H9 (cell line): Measurements from ENCODE around the gene MGP. TPM values are rescaled to one million over a fixed set of nuclear protein-coding genes. Genes with fewer than 3 reads are reported as not detected.

Source experiments
- DNase-seq: peaks from one replicate; pipeline ENCODE4 v3.0.0-alpha.2; 2017
- H2AFZ ChIP-seq: one replicate; pipeline ENCODE4 v1.6.1; 2013; ENCODE audit warnings: mild to moderate bottlenecking, low read length, control low read depth, moderate library complexity
- H2AK5ac ChIP-seq: 2 replicates; pipeline ENCODE4 v1.6.1; 2013; ENCODE audit warnings: low read length, control low read depth, mixed read lengths; ENCODE audit not compliant: insufficient read length
- H2BK120ac ChIP-seq: one replicate; pipeline ENCODE4 v1.6.1; 2013; ENCODE audit warnings: low read depth, mild to moderate bottlenecking, low read length, control low read depth, inconsistent platforms; ENCODE audit not compliant: poor library complexity, severe bottlenecking
- H2BK12ac ChIP-seq: 2 replicates; pipeline ENCODE4 v1.6.1; 2013; ENCODE audit warnings: low read length, control low read depth, mixed read lengths, low read depth; ENCODE audit not compliant: insufficient read length
- H2BK15ac ChIP-seq: 2 replicates; pipeline ENCODE4 v1.6.1; 2013; ENCODE audit warnings: low read depth, low read length, control low read depth
- H2BK20ac ChIP-seq: one replicate; pipeline ENCODE4 v1.6.1; 2013; ENCODE audit warnings: low read depth, mild to moderate bottlenecking, low read length, control low read depth, inconsistent platforms; ENCODE audit not compliant: poor library complexity, severe bottlenecking
- H2BK5ac ChIP-seq: 2 replicates; pipeline ENCODE4 v1.6.1; 2013; ENCODE audit warnings: low read length, control low read depth, mixed read lengths; ENCODE audit not compliant: insufficient read length
- H3K14ac ChIP-seq: 2 replicates; pipeline ENCODE4 v1.6.1; 2013; ENCODE audit warnings: low read length, control low read depth; ENCODE audit not compliant: insufficient read depth
- H3K18ac ChIP-seq: 2 replicates; pipeline ENCODE4 v1.6.1; 2013; ENCODE audit warnings: low read depth, mild to moderate bottlenecking, mixed read lengths, low read length, control low read depth; ENCODE audit not compliant: insufficient read length
- H3K23ac ChIP-seq: 2 replicates; pipeline ENCODE4 v1.6.1; 2013; ENCODE audit warnings: low read length, control low read depth, mixed read lengths, low read depth; ENCODE audit not compliant: insufficient read length
- H3K23me2 ChIP-seq: 2 replicates; pipeline ENCODE4 v1.6.1; 2013; ENCODE audit warnings: low read depth, mild to moderate bottlenecking, mixed read lengths, low read length, control low read depth; ENCODE audit not compliant: insufficient read length, poor library complexity, severe bottlenecking
- H3K27ac ChIP-seq: 2 replicates; pipeline ENCODE4 v1.5.1; 2013; ENCODE audit warnings: low read length, control low read depth, mixed read lengths, low read depth; ENCODE audit not compliant: insufficient read length
- H3K27me3 ChIP-seq: 2 replicates; pipeline ENCODE4 v1.6.1; 2013; ENCODE audit warnings: low read length, control low read depth, inconsistent platforms; ENCODE audit not compliant: insufficient read depth
- H3K4ac ChIP-seq: 2 replicates; pipeline ENCODE4 v1.6.1; 2013; ENCODE audit warnings: low read depth, mild to moderate bottlenecking, control low read depth, inconsistent platforms, low read length, moderate library complexity
- H3K4me1 ChIP-seq: 2 replicates; pipeline ENCODE4 v1.6.1; 2013; ENCODE audit warnings: low read length, control low read depth, inconsistent platforms; ENCODE audit not compliant: insufficient read depth
- H3K4me2 ChIP-seq: 2 replicates; pipeline ENCODE4 v1.6.1; 2013; ENCODE audit warnings: low read length, control low read depth, mixed read lengths; ENCODE audit not compliant: insufficient read length, insufficient read depth
- H3K56ac ChIP-seq: 2 replicates; pipeline ENCODE4 v1.6.1; 2013; ENCODE audit warnings: low read depth, mild to moderate bottlenecking, mixed read lengths, low read length, control low read depth; ENCODE audit not compliant: insufficient read length
- H3K79me1 ChIP-seq: 2 replicates; pipeline ENCODE4 v1.6.1; 2013; ENCODE audit warnings: low read depth, mild to moderate bottlenecking, moderate library complexity, low read length, control low read depth, inconsistent platforms; ENCODE audit not compliant: insufficient read depth, poor library complexity, severe bottlenecking
- H3K79me2 ChIP-seq: 2 replicates; pipeline ENCODE4 v1.6.1; 2013; ENCODE audit warnings: low read length, control low read depth, inconsistent platforms; ENCODE audit not compliant: insufficient read depth
- H3K9ac ChIP-seq: 2 replicates; pipeline ENCODE4 v1.6.1; 2013; ENCODE audit warnings: low read length, control low read depth, mixed read lengths; ENCODE audit not compliant: insufficient read length; ENCODE audit errors: extremely low read depth
- H3K9me3 ChIP-seq: one replicate; pipeline ENCODE4 v1.6.1; 2013; ENCODE audit warnings: low read depth, low read length, inconsistent platforms; ENCODE audit not compliant: control insufficient read depth
- H3T11ph ChIP-seq: one replicate; pipeline ENCODE4 v1.6.1; 2013; ENCODE audit warnings: mild to moderate bottlenecking, low read length, control low read depth, inconsistent platforms
- H4K20me1 ChIP-seq: one replicate; pipeline ENCODE4 v1.6.1; 2013; ENCODE audit not compliant: control insufficient read depth, insufficient read length, insufficient read depth
- H4K5ac ChIP-seq: 2 replicates; pipeline ENCODE4 v1.6.1; 2013; ENCODE audit warnings: low read depth, mild to moderate bottlenecking, mixed read lengths, low read length, control low read depth; ENCODE audit not compliant: insufficient read length
- H4K8ac ChIP-seq: replicated peaks from 2 replicates; pipeline ENCODE4 v1.6.1; 2013; ENCODE audit warnings: low read length, control low read depth, mixed read lengths, low read depth; ENCODE audit not compliant: insufficient read length
- H4K91ac ChIP-seq: 2 replicates; pipeline ENCODE4 v1.6.1; 2013; ENCODE audit warnings: low read depth, mild to moderate bottlenecking, moderate library complexity, mixed read lengths, low read length, control low read depth; ENCODE audit not compliant: insufficient read length
- H3K27ac Mint-ChIP-seq, 3 experiments: 2 replicates in 2 of 3; 3 replicates in 1 of 3; pipeline ENCODE4 v1.8.0; 2020 to 2021; ENCODE audit warnings: mixed read lengths in 3 of 3, mild to moderate bottlenecking in 1 of 3, moderate library complexity in 1 of 3
- H3K27me3 Mint-ChIP-seq: 2 replicates; pipeline ENCODE4 v1.8.0; 2021; ENCODE audit warnings: low read depth, mild to moderate bottlenecking, moderate library complexity, mixed read lengths
- H3K36me3 Mint-ChIP-seq, 3 experiments: 2 replicates in 2 of 3; 3 replicates in 1 of 3; pipeline ENCODE4 v1.8.0; 2020 to 2021; ENCODE audit warnings: low read depth in 3 of 3, mixed read lengths in 3 of 3; ENCODE audit not compliant: insufficient read depth in 1 of 3
- H3K4me1 Mint-ChIP-seq, 2 experiments: 2 replicates each; pipeline ENCODE4 v1.8.0; 2020; ENCODE audit warnings: mixed read lengths in 2 of 2
- H3K4me3 Mint-ChIP-seq, 2 experiments: 2 replicates in 1 of 2; 3 replicates in 1 of 2; pipeline ENCODE4 v1.8.0; 2020 to 2021; ENCODE audit warnings: mild to moderate bottlenecking in 2 of 2, mixed read lengths in 2 of 2, moderate library complexity in 1 of 2
- H3K9me3 Mint-ChIP-seq, 2 experiments: 2 replicates in 1 of 2; 3 replicates in 1 of 2; pipeline ENCODE4 v1.8.0; 2020; ENCODE audit warnings: mild to moderate bottlenecking in 2 of 2, mixed read lengths in 2 of 2, moderate library complexity in 1 of 2
- WGBS: extraction: QIAGEN DNeasy Blood & Tissue Kit; methylation state at CpG from one replicate; pipeline ENCODE4 v1.1.7; 2013; ENCODE audit warnings: missing lambda C conversion rate, low lambda C conversion rate, mixed read lengths; ENCODE audit not compliant: insufficient read length; ENCODE audit errors: extremely low coverage; 5-methylcytosine and 5-hydroxymethylcytosine counted together
- total RNA-seq: library from RNA; stranded (reverse); gene quantifications from 2 replicates; pipeline ENCODE4 v1.2.1, GENCODE V29; 2021
- TF ChIP-seq, protein P1 (sequence below): fragments of 200-600 bp; sonication (generic); conservative IDR thresholded peaks from 3 replicates; pipeline ENCODE4 v1.8.0; 2021; ENCODE audit warnings: antibody characterized with exemption, mild to moderate bottlenecking

The MGP gene
- total RNA-seq, 1 experiment from 2014 or later = not detected

- H3K9me3 ChIP-seq = no peaks in the 10 kb centered on the region
- H3K36me3 Mint-ChIP-seq = no peaks in the 10 kb centered on the region
- 0 out of 7 replicates have a peak overlapping the region, but pooled peaks of 1 of the 3 experiments have one; percentile 27 for H3K27ac Mint-ChIP-seq
- no peak overlapping the region for H4K91ac ChIP-seq
- no peaks in the 10 kb centered on the region for H4K20me1 ChIP-seq
- no peaks in the 10 kb centered on the region for H3K27me3 Mint-ChIP-seq
- TF ChIP-seq, protein P1, sequence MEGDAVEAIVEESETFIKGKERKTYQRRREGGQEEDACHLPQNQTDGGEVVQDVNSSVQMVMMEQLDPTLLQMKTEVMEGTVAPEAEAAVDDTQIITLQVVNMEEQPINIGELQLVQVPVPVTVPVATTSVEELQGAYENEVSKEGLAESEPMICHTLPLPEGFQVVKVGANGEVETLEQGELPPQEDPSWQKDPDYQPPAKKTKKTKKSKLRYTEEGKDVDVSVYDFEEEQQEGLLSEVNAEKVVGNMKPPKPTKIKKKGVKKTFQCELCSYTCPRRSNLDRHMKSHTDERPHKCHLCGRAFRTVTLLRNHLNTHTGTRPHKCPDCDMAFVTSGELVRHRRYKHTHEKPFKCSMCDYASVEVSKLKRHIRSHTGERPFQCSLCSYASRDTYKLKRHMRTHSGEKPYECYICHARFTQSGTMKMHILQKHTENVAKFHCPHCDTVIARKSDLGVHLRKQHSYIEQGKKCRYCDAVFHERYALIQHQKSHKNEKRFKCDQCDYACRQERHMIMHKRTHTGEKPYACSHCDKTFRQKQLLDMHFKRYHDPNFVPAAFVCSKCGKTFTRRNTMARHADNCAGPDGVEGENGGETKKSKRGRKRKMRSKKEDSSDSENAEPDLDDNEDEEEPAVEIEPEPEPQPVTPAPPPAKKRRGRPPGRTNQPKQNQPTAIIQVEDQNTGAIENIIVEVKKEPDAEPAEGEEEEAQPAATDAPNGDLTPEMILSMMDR = no peak
- no peak overlapping the region for H3K4me3 Mint-ChIP-seq
- H3T11ph ChIP-seq = no peak overlapping the region
- no peak overlapping the region for H3K14ac ChIP-seq
- H3K4me2 ChIP-seq = no peak overlapping the region
- no peak overlapping the region for H3K27ac ChIP-seq
- H2BK5ac ChIP-seq = no peak overlapping the region
- H2BK120ac ChIP-seq = no peak overlapping the region
- no peak overlapping the region for H2BK12ac ChIP-seq
- no peak overlapping the region for H2BK15ac ChIP-seq
- H3K23ac ChIP-seq = no peak overlapping the region
- no peak overlapping the region for H4K8ac ChIP-seq
- H3K4me1 ChIP-seq = no peaks in the 10 kb centered on the region
- no peaks in the 10 kb centered on the region for H3K23me2 ChIP-seq
- H3K9ac ChIP-seq = no peak overlapping the region
- no peaks in the 10 kb centered on the region for H3K79me1 ChIP-seq
- no peaks in the 10 kb centered on the region for H3K9me3 Mint-ChIP-seq
- no peak overlapping the region for H3K4ac ChIP-seq
- H2AFZ ChIP-seq = no peak overlapping the region
- H2AK5ac ChIP-seq = no peak overlapping the region
- H3K4me1 Mint-ChIP-seq = no peaks in the 10 kb centered on the region
- no CpG with 5 or more reads among the region's 5 CpGs for WGBS
- H3K18ac ChIP-seq = no peak overlapping the region
- H4K5ac ChIP-seq = no peak overlapping the region
- no peak overlapping the region for H2BK20ac ChIP-seq
- H3K56ac ChIP-seq = no peak overlapping the region
- no peaks in the 10 kb centered on the region for H3K79me2 ChIP-seq
- H3K27me3 ChIP-seq = no peaks in the 10 kb centered on the region
- DNase-seq = no peak
Observed at GRCh38 chr12:14910090-14910915, 24.6 kb upstream of the MGP start.
